ACC112 (cell line): Measurements from ENCODE around the gene TNFAIP8.

Experiments used
- H2AFZ ChIP-seq: fragments of 200-600 bp; sonication (generic); one replicate; pipeline ENCODE4 v1.6.0; 2017; ENCODE audit warnings: antibody characterized with exemption, low read length; ENCODE audit not compliant: unreplicated experiment
- H3K27ac ChIP-seq: fragments of 200-600 bp; sonication (generic); 2 replicates; pipeline ENCODE4 v1.5.1; 2014; ENCODE audit warnings: low read depth, mild to moderate bottlenecking, antibody characterized with exemption, low read length, moderate library complexity
- H3K27me3 ChIP-seq: fragments of 200-600 bp; sonication (generic); 2 replicates; pipeline ENCODE4 v1.6.1; 2014; ENCODE audit warnings: mild to moderate bottlenecking, antibody characterized with exemption, low read length, moderate library complexity, mixed read lengths; ENCODE audit not compliant: insufficient read depth
- H3K36me3 ChIP-seq: fragments of 200-600 bp; sonication (generic); 2 replicates; pipeline ENCODE4 v1.6.1; 2016; ENCODE audit warnings: mild to moderate bottlenecking, antibody characterized with exemption, low read length, moderate library complexity, mixed read lengths; ENCODE audit not compliant: insufficient read depth
- H3K4me1 ChIP-seq: fragments of 200-600 bp; sonication (generic); one replicate; pipeline ENCODE4 v1.6.1; 2016; ENCODE audit warnings: low read length, mixed read lengths; ENCODE audit not compliant: insufficient read depth, unreplicated experiment, control insufficient read depth
- H3K4me3 ChIP-seq: fragments of 200-600 bp; sonication (generic); 2 replicates; pipeline ENCODE4 v1.5.1; 2014; ENCODE audit warnings: mild to moderate bottlenecking, low read depth, low read length
- H3K79me2 ChIP-seq: fragments of 200-600 bp; sonication (generic); one replicate; pipeline ENCODE4 v1.6.0; 2016; ENCODE audit warnings: low read length; ENCODE audit not compliant: control insufficient read depth, unreplicated experiment, insufficient read depth

The TNFAIP8 gene

GRCh38 chr5:119339344-119339743 lies 16.5 kb upstream of the TNFAIP8 start:
- Histone ChIP-seq H3K36me3 (no peaks in the 10 kb centered on the region), H2AFZ (no peak overlapping the region), H3K79me2 (no peaks in the 10 kb centered on the region), H3K27me3 (no peaks in the 10 kb centered on the region), H3K4me1 (no peaks in the 10 kb centered on the region), H3K27ac (no peak overlapping the region), H3K4me3 (no peak overlapping the region)

- H3K27me3 ChIP-seq = no peaks in the 10 kb centered on the region
- H3K4me3 ChIP-seq = no peak overlapping the region
- no peak overlapping the region for H3K27ac ChIP-seq
- no peak overlapping the region for H2AFZ ChIP-seq
- H3K4me1 ChIP-seq = no peaks in the 10 kb centered on the region
- no peaks in the 10 kb centered on the region for H3K36me3 ChIP-seq
- H3K79me2 ChIP-seq = no peaks in the 10 kb centered on the region
These were observed 15.9 kb upstream of the TNFAIP8 start for GRCh38 chr5:119339965-119340364.

DNA sequence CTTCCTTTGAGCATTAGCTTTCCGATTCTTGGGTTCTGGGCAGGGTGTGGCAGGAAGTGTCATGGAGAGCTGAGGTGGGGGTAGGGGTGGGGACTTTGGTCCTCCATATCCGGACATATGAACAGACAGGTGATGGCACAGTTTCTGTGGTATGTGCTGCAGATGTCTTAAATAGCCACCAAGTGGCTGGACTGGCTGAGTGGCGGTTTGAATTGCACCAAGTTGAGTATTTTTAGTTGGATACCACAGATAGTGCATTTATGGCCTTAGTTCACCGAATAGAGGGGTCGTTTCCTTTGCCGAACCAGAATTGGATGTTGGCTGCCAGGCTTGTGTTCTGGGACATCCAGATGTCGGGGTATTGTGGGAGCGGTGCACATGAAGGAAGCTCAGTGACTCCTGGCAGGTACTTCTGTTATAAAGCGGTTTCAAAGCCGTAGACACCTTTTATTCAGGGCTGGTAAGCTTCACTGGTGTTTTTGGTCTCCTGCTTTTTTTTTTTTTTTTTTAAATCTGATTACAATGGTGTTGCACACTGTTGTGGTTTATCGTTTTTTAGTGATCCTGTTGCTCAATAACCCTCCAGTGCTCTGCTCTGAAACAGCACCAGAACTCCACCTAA lies 15.1 kb upstream of the TNFAIP8 start:
- no peaks in the 10 kb centered on the region for H3K79me2 ChIP-seq
- H3K4me3 ChIP-seq = no peak overlapping the region
- H3K36me3 ChIP-seq = no peaks in the 10 kb centered on the region
- no peak overlapping the region for H3K27ac ChIP-seq
- no peak overlapping the region for H2AFZ ChIP-seq
- H3K4me1 ChIP-seq = no peaks in the 10 kb centered on the region
- H3K27me3 ChIP-seq = no peaks in the 10 kb centered on the region

DNA sequence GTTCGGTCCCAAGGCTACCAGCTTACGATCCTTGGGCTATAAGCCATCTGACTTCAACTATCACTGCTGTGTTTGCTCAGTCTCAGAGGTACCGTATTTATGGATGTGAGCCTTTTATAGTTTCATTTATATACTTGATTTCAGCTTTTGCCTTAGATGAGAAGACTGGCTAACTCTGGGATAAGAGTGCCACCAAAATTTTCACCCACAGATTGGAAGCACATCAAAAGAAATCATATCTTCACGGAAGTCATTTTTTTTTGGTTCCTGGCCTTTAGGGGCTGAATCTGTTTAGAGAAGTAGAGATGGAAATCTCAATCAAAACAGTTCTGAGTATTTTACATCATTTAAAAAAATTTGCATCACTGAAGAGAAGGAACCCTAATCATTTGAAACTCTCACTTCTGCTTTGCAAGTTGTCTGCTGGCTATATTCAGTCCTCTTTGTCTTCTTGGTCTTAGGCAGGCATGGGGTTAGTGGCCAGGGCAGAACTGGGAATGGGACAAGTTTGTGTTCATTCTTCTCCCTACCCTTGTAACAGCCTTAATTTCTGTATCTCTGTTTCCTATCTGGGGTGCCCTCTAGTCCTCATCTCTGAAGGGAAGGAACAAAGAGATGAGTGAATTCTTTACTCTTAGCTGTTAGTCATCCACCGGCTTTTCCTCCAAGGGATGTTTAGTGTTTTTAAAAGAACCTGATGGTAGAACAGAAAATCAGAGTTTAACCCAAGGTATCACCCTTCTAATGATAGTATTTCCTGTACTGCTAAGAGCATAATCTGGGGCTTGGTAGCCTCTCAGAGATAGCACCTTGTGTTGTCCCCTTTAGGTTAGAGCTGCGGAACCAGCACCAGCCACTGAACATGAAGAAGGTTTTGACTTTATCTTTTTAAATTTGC lies 14.1 kb upstream of the TNFAIP8 start:
- H3K4me3 ChIP-seq = no peak overlapping the region
- H3K4me1 ChIP-seq = no peaks in the 10 kb centered on the region
- no peak overlapping the region for H2AFZ ChIP-seq
- no peaks in the 10 kb centered on the region for H3K79me2 ChIP-seq
- H3K27ac ChIP-seq = no peak overlapping the region
- H3K36me3 ChIP-seq = no peaks in the 10 kb centered on the region
- H3K27me3 ChIP-seq = no peaks in the 10 kb centered on the region

- no peak overlapping the region for H2AFZ ChIP-seq
- no peak overlapping the region for H3K27ac ChIP-seq
- no peak overlapping the region for H3K4me3 ChIP-seq
- no peaks in the 10 kb centered on the region for H3K4me1 ChIP-seq
- H3K36me3 ChIP-seq = no peaks in the 10 kb centered on the region
- no peaks in the 10 kb centered on the region for H3K79me2 ChIP-seq
- H3K27me3 ChIP-seq = no peaks in the 10 kb centered on the region
These were observed 13.4 kb upstream of the TNFAIP8 start for GRCh38 chr5:119342406-119342805.

- Histone ChIP-seq H3K79me2 (no peaks in the 10 kb centered on the region), H3K27ac (no peak overlapping the region), H3K4me3 (no peak overlapping the region)
These were observed 12.8 kb upstream of the TNFAIP8 start for GRCh38 chr5:119343052-119343451.

DNA sequence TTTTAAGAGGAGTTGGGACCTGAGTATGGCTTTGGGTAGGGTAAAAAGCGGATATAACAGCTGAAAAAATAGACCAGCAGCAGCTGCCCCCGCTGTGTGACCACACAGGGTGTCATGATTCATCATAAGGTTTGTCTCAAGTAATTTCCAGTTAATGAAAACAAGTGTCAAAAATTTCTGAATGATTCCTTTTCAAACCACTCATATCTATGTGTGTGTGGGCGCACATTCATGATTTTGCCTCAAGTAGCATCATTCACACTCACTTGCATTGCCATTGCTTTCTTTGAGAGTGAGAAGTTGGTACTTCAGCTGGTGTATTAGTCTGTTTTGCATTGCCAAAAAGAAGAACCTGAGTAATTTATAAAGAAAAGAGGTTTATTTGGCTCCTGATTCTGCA lies 12.1 kb upstream of the TNFAIP8 start:
- no peak overlapping the region for H3K4me3 ChIP-seq
- no peaks in the 10 kb centered on the region for H3K79me2 ChIP-seq
- H3K27ac ChIP-seq = no peak overlapping the region
- H3K27me3 ChIP-seq = no peaks in the 10 kb centered on the region
- H2AFZ ChIP-seq = no peak overlapping the region
- H3K4me1 ChIP-seq = no peaks in the 10 kb centered on the region
- H3K36me3 ChIP-seq = no peaks in the 10 kb centered on the region

More at GRCh38 chr5:119343052-119343451, 12.8 kb upstream of the TNFAIP8 start:
- H3K4me1 ChIP-seq = no peaks in the 10 kb centered on the region
- no peaks in the 10 kb centered on the region for H3K36me3 ChIP-seq
- no peaks in the 10 kb centered on the region for H3K27me3 ChIP-seq
- no peak overlapping the region for H2AFZ ChIP-seq

DNA sequence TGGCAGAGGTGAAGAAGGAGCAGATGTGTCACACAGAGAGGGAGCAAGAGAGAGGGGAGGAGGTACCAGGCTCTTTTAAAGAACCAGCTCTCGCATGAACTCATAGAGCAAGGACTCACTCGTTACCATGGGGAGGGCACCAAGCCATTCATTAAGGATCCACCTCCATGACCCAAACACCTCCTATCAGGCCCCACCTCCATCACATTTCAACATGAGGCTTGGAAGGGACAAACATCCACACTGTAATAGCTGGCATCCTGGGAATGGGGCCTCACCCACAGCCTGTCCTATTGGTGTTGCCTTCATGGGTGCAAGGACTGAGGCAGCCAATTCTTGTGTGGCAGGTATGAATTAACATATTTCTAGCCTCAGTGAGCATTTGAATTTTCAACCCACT lies 11.6 kb upstream of the TNFAIP8 start:
- no peaks in the 10 kb centered on the region for H3K79me2 ChIP-seq
- H3K27ac ChIP-seq = no peak overlapping the region
- H3K36me3 ChIP-seq = no peaks in the 10 kb centered on the region
- H2AFZ ChIP-seq = no peak overlapping the region
- H3K4me3 ChIP-seq = no peak overlapping the region
- H3K4me1 ChIP-seq = no peaks in the 10 kb centered on the region
- no peaks in the 10 kb centered on the region for H3K27me3 ChIP-seq

- H3K27me3 ChIP-seq = no peaks in the 10 kb centered on the region
- no peak overlapping the region for H2AFZ ChIP-seq
- H3K79me2 ChIP-seq = no peaks in the 10 kb centered on the region
- H3K27ac ChIP-seq = no peak overlapping the region
- H3K4me3 ChIP-seq = no peak overlapping the region
- no peaks in the 10 kb centered on the region for H3K36me3 ChIP-seq
- no peaks in the 10 kb centered on the region for H3K4me1 ChIP-seq
These were observed 10.0 kb upstream of the TNFAIP8 start for GRCh38 chr5:119345861-119346260.

- no peaks in the 10 kb centered on the region for H3K4me1 ChIP-seq
- no peak overlapping the region for H3K27ac ChIP-seq
- H3K4me3 ChIP-seq = no peak overlapping the region
- H3K36me3 ChIP-seq = no peaks in the 10 kb centered on the region
- H2AFZ ChIP-seq = no peak overlapping the region
- no peaks in the 10 kb centered on the region for H3K79me2 ChIP-seq
- H3K27me3 ChIP-seq = no peaks in the 10 kb centered on the region
These were observed 9.4 kb upstream of the TNFAIP8 start for GRCh38 chr5:119346394-119346793.

- Histone ChIP-seq H3K79me2 (no peaks in the 10 kb centered on the region), H3K4me3 (no peak overlapping the region), H3K27ac (no peak overlapping the region)
These were observed 8.2 kb upstream of the TNFAIP8 start for GRCh38 chr5:119347574-119347973.

More at GRCh38 chr5:119347574-119347973, 8.2 kb upstream of the TNFAIP8 start:
- H3K36me3 ChIP-seq = no peaks in the 10 kb centered on the region
- no peaks in the 10 kb centered on the region for H3K4me1 ChIP-seq
- no peaks in the 10 kb centered on the region for H3K27me3 ChIP-seq
- no peak overlapping the region for H2AFZ ChIP-seq
